GM12872 (cell line): ENCODE data around the gene CHI3L2.

Source experiments
- TF ChIP-seq, protein P1 (sequence below): IDR thresholded peaks from 3 replicates; pipeline ENCODE4 v1.5.1; 2011; ENCODE audit warnings: low read depth, mild to moderate bottlenecking, low read length, moderate library complexity; ENCODE audit not compliant: insufficient read depth

The CHI3L2 gene

DNA sequence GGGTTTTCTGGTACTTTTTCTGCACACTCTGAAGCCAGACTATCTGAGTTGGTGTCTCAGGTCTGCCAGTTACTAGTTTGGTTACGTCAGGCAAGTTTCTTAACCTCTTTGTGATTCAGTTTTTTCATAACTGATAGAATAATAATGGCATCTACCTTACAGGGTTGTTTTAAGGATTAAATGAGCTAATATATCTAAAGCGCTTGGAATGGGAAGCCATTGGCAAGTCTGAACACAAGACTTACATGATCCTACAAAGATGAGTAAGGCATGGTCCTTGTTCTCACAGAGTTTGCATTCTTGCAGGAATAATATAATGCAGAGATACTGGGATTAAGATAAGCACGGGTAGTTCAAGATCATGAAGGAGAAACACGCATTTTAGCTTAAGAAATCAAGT is 17.9 kb upstream of the CHI3L2 start:
- TF ChIP-seq, protein P1, sequence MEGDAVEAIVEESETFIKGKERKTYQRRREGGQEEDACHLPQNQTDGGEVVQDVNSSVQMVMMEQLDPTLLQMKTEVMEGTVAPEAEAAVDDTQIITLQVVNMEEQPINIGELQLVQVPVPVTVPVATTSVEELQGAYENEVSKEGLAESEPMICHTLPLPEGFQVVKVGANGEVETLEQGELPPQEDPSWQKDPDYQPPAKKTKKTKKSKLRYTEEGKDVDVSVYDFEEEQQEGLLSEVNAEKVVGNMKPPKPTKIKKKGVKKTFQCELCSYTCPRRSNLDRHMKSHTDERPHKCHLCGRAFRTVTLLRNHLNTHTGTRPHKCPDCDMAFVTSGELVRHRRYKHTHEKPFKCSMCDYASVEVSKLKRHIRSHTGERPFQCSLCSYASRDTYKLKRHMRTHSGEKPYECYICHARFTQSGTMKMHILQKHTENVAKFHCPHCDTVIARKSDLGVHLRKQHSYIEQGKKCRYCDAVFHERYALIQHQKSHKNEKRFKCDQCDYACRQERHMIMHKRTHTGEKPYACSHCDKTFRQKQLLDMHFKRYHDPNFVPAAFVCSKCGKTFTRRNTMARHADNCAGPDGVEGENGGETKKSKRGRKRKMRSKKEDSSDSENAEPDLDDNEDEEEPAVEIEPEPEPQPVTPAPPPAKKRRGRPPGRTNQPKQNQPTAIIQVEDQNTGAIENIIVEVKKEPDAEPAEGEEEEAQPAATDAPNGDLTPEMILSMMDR: no peak

DNA sequence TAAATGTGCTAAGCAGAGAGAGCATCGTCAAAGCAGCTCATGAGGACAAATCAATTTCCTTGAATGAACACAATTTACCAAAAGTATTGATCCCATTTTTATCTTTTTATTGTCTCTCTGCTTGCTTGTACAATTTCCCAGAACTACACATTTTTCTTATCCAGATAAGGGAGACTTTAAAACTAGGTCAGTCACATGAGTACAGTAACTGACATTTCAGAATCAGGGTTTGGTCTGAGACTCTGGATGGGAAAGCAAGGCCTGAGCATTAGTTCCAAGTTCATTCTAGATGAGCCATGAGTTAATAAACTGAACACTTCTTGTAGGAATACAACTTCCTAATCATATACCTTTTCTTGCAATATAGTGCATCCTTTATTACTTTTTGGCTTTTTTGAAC is 15.6 kb upstream of the CHI3L2 start:
- TF ChIP-seq, protein P1: no peak

DNA sequence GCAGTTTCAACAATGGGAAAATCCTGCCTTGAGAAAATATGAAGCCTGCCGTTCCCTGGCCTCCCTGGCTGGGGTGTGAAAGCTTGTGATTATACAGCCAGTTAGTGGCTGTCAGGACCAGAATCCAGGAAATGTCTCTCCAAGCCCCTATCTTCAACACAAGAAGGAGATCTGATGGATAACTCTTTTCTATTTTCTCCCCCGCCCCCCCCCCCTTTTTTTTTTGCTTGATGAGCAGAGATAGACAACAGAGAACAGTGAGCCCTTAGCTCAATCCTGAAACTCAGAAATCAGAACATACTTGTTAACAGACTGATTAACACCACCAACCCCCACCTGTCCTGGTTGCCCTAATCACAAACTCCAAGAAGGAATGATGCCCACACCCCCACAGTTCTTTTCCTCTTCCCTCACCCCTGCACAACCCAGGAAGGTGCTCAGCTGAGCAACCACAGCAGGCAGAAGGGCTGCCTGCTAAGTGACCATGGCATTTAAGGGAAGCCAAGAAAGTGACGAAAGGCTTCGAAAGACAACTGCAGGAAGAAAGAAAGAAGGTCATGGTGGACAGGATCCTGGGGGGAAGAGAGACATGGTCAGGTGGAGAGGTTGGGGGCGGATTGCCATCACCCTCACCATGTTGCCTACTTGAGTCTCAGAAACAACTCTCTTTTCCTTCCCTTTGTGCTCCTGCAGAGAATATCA is 14.7 kb upstream of the CHI3L2 start:
- TF ChIP-seq, protein P1: no peak

DNA sequence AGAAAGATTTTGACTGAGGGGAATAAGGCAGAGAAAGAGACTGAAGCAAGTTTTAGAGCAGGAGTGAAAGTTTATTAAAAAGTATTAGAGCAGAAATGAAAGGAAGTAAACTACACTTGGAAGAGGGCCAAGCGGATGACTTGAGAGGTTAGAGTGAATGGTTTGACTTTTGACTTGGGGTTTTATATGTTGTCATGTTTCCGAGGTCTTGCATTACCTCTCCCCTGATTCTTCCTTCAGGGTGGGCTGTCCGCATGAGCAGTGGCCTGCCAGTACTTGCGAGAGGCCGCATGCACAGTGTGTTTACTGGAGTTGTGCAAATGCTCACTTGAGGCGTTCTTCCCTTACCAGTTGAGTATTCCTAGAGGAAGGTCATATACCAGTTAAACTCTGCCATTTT is 14.1 kb upstream of the CHI3L2 start:
- TF ChIP-seq, protein P1: no peak

DNA sequence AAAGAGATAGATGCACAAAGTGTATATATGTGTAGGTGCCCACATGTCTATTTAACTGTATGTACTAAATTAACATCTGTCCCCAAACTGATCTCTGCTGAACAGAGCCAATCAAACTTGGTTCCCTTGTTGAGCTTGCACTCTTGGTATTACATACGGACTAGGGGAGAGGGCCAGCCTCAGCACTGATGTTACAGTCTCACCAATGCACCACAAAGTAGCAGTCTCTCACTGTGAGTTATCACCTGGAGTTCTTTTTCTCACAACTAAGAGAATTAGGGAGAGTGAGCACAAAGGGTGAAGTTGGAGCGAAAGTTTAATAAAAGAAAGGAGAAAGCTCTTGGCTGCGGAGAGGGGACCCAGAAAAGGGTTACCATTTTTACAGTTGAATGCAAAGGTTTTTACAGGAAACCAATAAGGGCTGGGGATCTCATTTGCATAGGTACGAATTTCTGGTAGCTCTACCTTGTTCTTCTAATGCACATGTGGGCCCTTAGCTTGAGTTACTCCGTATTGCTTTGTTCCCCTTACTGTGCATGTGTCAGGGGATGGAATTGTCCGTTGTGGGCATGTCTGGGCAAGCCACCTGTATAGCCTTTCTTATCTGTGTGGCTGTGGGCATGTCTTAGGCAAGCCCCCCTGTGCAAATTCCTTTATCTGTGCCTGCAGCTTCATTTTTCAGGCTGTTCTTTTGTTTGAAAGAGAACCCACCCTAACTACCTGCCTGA is 13.3 kb upstream of the CHI3L2 start:
- TF ChIP-seq, protein P1: no peak

DNA sequence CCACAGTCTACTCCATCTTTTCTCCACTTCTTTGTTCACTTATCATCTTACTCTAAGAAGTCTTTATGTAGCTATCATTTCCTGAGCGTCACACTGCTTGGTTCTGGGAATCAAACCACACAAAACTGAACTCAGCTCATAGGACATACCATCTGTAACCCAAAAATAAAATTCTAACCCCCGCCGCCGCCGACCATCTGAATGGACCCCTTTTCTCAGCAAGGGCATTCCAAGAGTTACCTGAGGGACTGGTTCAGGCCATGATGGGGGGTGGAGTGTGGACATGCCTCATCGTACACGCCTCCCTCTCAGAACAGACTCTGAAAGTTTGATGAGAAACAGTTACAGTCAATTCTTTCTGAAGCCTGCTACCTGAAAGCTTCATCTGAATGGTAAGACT is 12.6 kb upstream of the CHI3L2 start:
- TF ChIP-seq, protein P1: no peak

DNA sequence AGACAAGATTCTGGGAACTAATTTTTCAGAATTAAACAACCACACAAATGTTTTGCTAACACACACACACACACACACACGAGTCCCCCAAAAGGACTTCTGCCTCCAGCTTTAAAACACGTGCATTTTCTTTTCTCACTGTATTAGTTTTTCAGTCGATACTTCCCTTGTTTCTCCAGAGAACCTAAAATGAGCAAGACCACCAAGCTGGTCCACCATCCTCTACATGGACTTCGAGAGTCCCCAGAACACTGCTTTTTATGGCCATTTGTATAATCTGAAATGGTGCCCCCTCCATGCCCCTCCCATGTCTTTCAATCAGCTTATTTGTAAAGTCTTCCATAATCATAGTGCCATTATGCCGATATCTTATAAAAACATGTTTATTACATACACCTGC is 10.8 kb upstream of the CHI3L2 start:
- TF ChIP-seq, protein P1: no peak
